ENCODE data around the gene ATP11B. TPM values are rescaled to one million over a fixed set of nuclear protein-coding genes. Genes with fewer than 3 reads are reported as not detected.

ATP11B gene
- total and polyA plus RNA-seq, 9 of the 15 experiments (the other 6 are each of a cell fraction or from before 2014, with no cell fraction given), result 11.9 to 68.7 (median 41.8) TPM

- TF ChIP-seq SMAD2 (IDR thresholded peaks at IDR 0.05; ENCODE audit: low read depth, low read length) (no peak), ZC3H11A (IDR thresholded peaks at IDR 0.05; ENCODE audit: low read depth, low read length) (no peak), CXXC5 (CRISPR knock-in tag; IDR thresholded peaks at IDR 0.05) (0 out of 2 replicates have a peak, but pooled peaks have one; percentile 23), L3MBTL2 (IDR thresholded peaks at IDR 0.05) (0 out of 2 replicates have a peak, but pooled peaks have one; percentile 20), ATF2 (CRISPR knock-in tag; IDR thresholded peaks at IDR 0.05) (no peak), POLR2AphosphoS2 (IDR thresholded peaks at IDR 0.05; ENCODE audit: low read length) (no peak), ZNF644 (tag; IDR thresholded peaks at IDR 0.05; ENCODE audit: low read depth) (no peak), ZFPM2 (CRISPR knock-in tag; IDR thresholded peaks at IDR 0.05) (no peak), MBD1 (CRISPR knock-in tag; IDR thresholded peaks at IDR 0.05) (no peak), PCBP1 (IDR thresholded peaks at IDR 0.05; ENCODE audit: low read depth, low read length, poor library complexity, severe bottlenecking) (no peak), CREB3L1 (IDR thresholded peaks at IDR 0.05; ENCODE audit: borderline replicate concordance, low read depth) (no peak), TRIM25 (IDR thresholded peaks at IDR 0.05; ENCODE audit: borderline replicate concordance) (no peak), BDP1 (IDR thresholded peaks at IDR 0.05; ENCODE audit: insufficient read depth, insufficient read length) (no peak), GTF2B (IDR thresholded peaks at IDR 0.05; ENCODE audit: extremely low read depth, insufficient read length) (no peak), RAD51 (IDR thresholded peaks at IDR 0.05; ENCODE audit: borderline replicate concordance, low read depth) (peak; percentile 58; the same call in 1 of the 2 replicates), TEAD1 (CRISPR knock-in tag; IDR thresholded peaks at IDR 0.05) (no peak), BMI1 (IDR thresholded peaks at IDR 0.05; ENCODE audit: low read length) (no peak), TBP (optimal IDR thresholded peaks at IDR 0.05; ENCODE audit: low read depth, low read length) (no peak), PHF8 (IDR thresholded peaks at IDR 0.05; ENCODE audit: borderline replicate concordance, low read length) (no peak), TSC22D4 (tag; IDR thresholded peaks at IDR 0.05) (no peak), SMAD4 (CRISPR knock-in tag; conservative IDR thresholded peaks at IDR 0.05) (0 out of 2 replicates have a peak, but pooled peaks have one; percentile 55)
These were observed 166.4 kb downstream of the ATP11B start (continued) for GRCh38 chr3:182959474-182960350.
